Neural crest cell (in vitro differentiated cells): ENCODE results near the gene POLN. TPM values are rescaled to one million over a fixed set of nuclear protein-coding genes. Genes with fewer than 3 reads are reported as not detected.

Experiments
- DNase-seq: peaks from one replicate; pipeline ENCODE4 v3.0.0; 2021; ENCODE audit warnings: low read depth, mixed read lengths, low spot score
- H3K27ac Mint-ChIP-seq: one replicate; pipeline ENCODE4 v1.8.0; 2021; ENCODE audit warnings: mild to moderate bottlenecking, mixed read lengths; ENCODE audit not compliant: unreplicated experiment
- H3K27me3 Mint-ChIP-seq: 2 replicates; pipeline ENCODE4 v1.8.0; 2021; ENCODE audit warnings: low read depth, mild to moderate bottlenecking, mixed read lengths
- H3K36me3 Mint-ChIP-seq: 2 replicates; pipeline ENCODE4 v1.8.0; 2021; ENCODE audit warnings: low read depth, mild to moderate bottlenecking, mixed read lengths
- H3K4me1 Mint-ChIP-seq: 2 replicates; pipeline ENCODE4 v1.8.0; 2021; ENCODE audit warnings: mixed read lengths
- H3K4me3 Mint-ChIP-seq: one replicate; pipeline ENCODE4 v1.8.0; 2021; ENCODE audit warnings: mild to moderate bottlenecking, mixed read lengths
- H3K9me3 Mint-ChIP-seq: 2 replicates; pipeline ENCODE4 v1.8.0; 2021; ENCODE audit warnings: mixed read lengths
- total RNA-seq: library from RNA; stranded (reverse); gene quantifications from 2 replicates; pipeline ENCODE4 v1.2.1, GENCODE V29; 2021
- TF ChIP-seq, protein P1 (sequence below): fragments of 200-600 bp; sonication (generic); conservative IDR thresholded peaks from 2 replicates; pipeline ENCODE4 v1.5.0; 2021; ENCODE audit warnings: antibody characterized with exemption, mild to moderate bottlenecking

POLN gene
- total RNA-seq, 1 donor from 2014 or later: 5.6 TPM

DNA sequence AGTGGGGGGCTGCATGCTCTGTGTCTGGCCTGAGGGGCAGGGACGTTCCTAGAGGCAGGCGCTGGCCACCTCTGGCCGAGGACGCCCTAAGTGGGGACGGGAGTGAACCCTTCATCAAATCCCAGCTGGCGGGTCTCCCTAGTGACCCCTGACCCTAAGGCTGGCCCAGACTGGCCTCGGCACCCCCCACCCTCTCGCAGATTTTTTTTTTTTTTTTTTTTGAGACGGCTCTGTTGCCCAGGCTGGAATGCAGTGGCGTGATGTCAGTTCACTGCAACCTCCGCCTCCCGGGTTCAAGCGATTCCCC lies 21.0 kb upstream of the POLN start:
- Mint-ChIP-seq H3K27ac (peak overlapping the region; percentile 50), H3K4me1 (peaks cover 5% of the 10 kb centered on the region), H3K36me3 (no peaks in the 10 kb centered on the region), H3K27me3 (no peaks in the 10 kb centered on the region), H3K4me3 (peak overlapping the region; percentile 91), H3K9me3 (no peaks in the 10 kb centered on the region)
- DNase-seq: no peak
- TF ChIP-seq, protein P1, sequence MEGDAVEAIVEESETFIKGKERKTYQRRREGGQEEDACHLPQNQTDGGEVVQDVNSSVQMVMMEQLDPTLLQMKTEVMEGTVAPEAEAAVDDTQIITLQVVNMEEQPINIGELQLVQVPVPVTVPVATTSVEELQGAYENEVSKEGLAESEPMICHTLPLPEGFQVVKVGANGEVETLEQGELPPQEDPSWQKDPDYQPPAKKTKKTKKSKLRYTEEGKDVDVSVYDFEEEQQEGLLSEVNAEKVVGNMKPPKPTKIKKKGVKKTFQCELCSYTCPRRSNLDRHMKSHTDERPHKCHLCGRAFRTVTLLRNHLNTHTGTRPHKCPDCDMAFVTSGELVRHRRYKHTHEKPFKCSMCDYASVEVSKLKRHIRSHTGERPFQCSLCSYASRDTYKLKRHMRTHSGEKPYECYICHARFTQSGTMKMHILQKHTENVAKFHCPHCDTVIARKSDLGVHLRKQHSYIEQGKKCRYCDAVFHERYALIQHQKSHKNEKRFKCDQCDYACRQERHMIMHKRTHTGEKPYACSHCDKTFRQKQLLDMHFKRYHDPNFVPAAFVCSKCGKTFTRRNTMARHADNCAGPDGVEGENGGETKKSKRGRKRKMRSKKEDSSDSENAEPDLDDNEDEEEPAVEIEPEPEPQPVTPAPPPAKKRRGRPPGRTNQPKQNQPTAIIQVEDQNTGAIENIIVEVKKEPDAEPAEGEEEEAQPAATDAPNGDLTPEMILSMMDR: no peak

DNA sequence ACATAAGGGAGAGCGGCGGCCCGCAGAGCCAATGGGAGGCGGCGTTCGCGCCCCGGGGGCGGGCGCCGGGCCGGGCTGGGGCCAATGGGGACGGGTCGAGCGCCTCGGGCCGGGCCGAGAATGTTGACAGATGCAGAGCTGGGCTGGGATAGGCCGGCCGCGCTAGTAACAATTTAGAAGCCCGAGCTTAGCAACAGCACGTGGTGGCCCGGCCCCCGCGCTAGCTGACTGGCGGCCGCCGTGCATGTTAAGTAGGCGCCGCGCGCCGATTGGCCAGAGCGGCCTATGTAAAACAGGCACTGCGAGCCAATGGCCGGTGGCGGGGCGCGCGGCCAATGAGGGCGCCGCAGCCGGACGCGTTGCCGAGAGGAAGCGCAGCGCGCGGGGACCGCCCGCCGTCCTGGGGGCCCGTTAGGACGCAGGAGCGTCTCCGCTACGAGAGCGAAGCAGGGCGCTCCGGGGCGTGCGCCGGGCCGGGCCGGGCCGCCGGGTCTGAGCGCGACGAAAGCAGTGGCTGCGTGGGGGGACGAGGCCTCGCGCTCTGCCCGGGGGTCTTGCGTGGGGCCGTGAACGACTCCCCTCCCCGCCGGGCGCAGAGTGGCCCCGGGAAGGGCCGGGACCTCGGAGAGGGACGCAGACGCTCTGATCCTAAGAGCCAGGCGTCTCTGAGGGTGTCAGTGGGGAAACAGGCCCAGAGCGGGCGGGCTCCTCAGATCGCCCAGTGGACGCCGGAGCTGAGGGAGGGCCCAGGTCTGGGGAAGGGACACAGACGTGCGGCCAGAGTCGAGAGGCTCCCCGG lies 20.4 kb upstream of the POLN start:
- peak overlapping the region; percentile 91 for H3K4me3 Mint-ChIP-seq
- DNase-seq: peak; percentile 94
- H3K27ac Mint-ChIP-seq: peak overlapping the region; percentile 50
- no peaks in the 10 kb centered on the region for H3K9me3 Mint-ChIP-seq
- H3K36me3 Mint-ChIP-seq: no peaks in the 10 kb centered on the region
- TF ChIP-seq, protein P1: no peak
- H3K4me1 Mint-ChIP-seq: peaks cover 5% of the 10 kb centered on the region
- H3K27me3 Mint-ChIP-seq: no peaks in the 10 kb centered on the region

DNA sequence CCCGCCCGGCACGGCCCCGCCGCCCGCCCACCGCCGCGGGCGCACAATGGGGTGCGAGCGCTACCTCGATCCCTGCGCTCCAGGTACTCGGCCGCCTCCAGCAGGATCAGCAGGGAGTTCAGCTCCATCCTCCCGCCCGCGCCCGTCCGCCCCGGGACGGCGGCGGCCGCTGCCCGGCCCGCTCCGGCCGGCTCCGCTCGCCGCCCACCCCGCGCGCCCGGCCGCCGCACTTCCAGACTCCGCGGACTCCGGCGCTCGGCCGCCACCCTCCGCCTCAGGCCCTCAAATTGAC lies 19.9 kb upstream of the POLN start, which contains the start of gene MXD4:
Gene MXD4 (minus strand): TSS at position 257 of the 292 bp plus-strand sequence. CDS start 129 bp downstream, at position 128.
- H3K36me3 Mint-ChIP-seq: no peaks in the 10 kb centered on the region
- peak within 1 kb of the TSS; percentile 91 for H3K4me3 Mint-ChIP-seq
- peaks cover 5% of the 10 kb centered on the region for H3K4me1 Mint-ChIP-seq
- no peaks in the 10 kb centered on the region for H3K27me3 Mint-ChIP-seq
- DNase-seq: no peak
- H3K9me3 Mint-ChIP-seq: no peaks in the 10 kb centered on the region
- H3K27ac Mint-ChIP-seq: peak within 1 kb of the TSS; percentile 50
- TF ChIP-seq, protein P1: no peak

DNA sequence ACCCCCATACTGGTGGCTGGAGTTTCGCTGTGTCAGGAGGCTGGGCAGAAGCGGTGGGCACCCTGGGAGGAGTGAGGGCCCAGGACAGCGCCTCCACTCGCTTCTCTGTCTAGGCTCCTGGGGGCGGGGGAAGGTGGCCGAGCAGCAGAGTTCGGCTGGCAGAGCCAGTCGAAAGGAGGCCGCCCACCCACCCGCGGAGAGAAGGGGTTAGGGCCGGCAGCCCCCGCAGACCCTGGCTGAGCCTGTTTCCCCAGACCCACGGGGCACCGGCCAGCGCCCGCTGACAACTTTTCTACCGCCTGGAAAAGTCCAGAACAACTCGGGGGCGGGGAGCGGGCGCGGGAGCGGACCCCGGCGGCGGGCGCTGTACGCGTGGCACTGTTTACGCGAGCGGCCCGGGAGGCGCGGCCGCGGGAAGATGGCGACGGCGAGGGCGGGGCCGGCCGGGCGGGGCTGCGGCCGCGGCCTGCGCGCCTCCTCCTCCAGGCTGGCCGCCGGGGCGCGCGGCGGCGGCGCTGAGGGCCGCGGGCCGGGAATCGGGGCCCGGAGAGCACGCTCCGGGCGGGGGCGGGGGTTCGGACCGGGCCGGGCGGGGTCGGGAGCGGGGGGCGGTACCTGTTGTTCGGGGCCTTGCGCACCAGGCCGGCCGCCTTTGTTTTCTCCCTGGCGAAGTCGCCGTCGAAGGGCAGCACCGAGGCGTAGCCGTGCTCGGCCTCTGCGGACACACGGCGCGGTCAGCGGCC lies 19.4 kb upstream of the POLN start:
- Mint-ChIP-seq H3K36me3 (no peaks in the 10 kb centered on the region), H3K4me3 (peak overlapping the region; percentile 61), H3K9me3 (no peaks in the 10 kb centered on the region), H3K27ac (no peak overlapping the region), H3K27me3 (no peaks in the 10 kb centered on the region), H3K4me1 (peaks cover 5% of the 10 kb centered on the region)
- peak; percentile 40 for DNase-seq
- TF ChIP-seq, protein P1: no peak

DNA sequence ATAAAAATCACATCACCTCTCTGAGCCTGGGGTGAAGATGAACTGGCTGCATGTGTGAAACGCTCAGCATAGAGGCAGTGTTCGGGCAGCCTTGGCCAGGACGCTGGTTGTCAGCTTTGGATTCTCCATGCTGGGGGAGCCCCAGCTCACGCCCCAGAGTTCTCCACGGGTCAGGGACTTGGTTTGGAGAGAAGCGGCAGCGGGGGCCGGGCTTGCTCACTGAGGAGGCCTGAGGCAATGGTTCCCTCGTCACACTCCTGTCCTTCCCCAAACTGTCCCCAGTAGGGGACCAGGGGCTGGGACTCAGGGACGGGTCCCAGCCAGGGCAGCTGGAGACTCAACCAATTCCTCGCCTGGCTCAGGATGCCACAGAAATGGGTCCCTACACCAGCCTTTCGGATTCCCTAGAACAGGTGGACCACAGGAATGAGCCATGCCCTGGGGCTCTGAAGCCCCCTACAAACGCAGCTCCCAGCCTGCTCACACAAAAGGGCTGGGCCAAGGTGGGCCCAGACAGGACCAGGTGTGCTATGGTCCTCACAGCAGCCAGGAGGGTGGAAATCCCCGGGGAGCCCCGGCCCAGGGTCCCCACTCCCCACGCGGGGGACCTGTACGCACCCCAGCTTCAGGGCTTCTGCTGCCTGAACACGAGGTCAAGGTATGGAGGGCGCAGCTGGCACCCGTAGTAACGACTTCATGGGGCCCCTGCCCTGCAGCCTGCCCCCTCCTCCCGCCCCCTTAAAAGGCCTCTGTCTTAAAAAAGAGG lies 18.6 kb upstream of the POLN start:
- Mint-ChIP-seq H3K9me3 (no peaks in the 10 kb centered on the region), H3K4me3 (peak overlapping the region; percentile 61), H3K27me3 (no peaks in the 10 kb centered on the region), H3K27ac (no peak overlapping the region), H3K36me3 (no peaks in the 10 kb centered on the region), H3K4me1 (peaks cover 5% of the 10 kb centered on the region)
- TF ChIP-seq, protein P1: no peak
- DNase-seq: no peak
